ENCODE data around the gene OTUD5.
A peak's percentile ranks its signal among the peaks of the same experiment; 100 is the strongest.
"Not testable (repeated sequence)": the region's sequence is repeated elsewhere in the genome, so short reads cannot be mapped to it uniquely, and the experiment has no call there.

Gene OTUD5

GRCh38 chrX:48891402-48892288, 65.8 kb downstream of the OTUD5 start:
- peak; percentile 3 to 86 (median 68) for DNase-seq

GRCh38 chrX:48890934-48891401, 66.4 kb downstream of the OTUD5 start:
- peak in 11 of 56 donors; percentile 11 to 47 (median 35) for DNase-seq

GRCh38 chrX:48890296-48890925, 67.0 kb downstream of the OTUD5 start:
- peak in 18 of 56 donors; percentile 0 to 34 (median 8) for DNase-seq

GRCh38 chrX:48886586-48886985, 70.8 kb downstream of the OTUD5 start:
- not testable (repeated sequence) for DNase-seq

- no peak for DNase-seq
Observed at GRCh38 chrX:48883729-48884128, 73.7 kb downstream of the OTUD5 start.

GRCh38 chrX:48876944-48877343, 80.5 kb downstream of the OTUD5 start:
- DNase-seq, result not testable (repeated sequence)
